T-cell (primary cell): ENCODE data around the gene MIXL1. TPM values are rescaled to one million over a fixed set of nuclear protein-coding genes. Genes with fewer than 3 reads are reported as not detected.
"Not testable (repeated sequence)": the region's sequence is repeated elsewhere in the genome, so short reads cannot be mapped to it uniquely, and the experiment has no call there.

Experiments
- ATAC-seq, 4 experiments: fragments of 200-7000 bp in 3 of 4; fragments of 150-1000 bp in 1 of 4; cut with Tn5 transposase; replicated peaks in 1 of 4; 1 replicate in 3 of 4; 2 replicates in 1 of 4; pipeline ENCODE4 v1.10.0; 2021; ENCODE audit warnings: moderate library complexity in 3 of 4, mild to moderate bottlenecking in 2 of 4, moderate number of reproducible peaks in 1 of 4
- CTCF ChIA-PET, 2 donors: fragments of 300-600 bp; sonication (Branson Sonifier 250); formaldehyde crosslinking; loops; one replicate each; lab custom pipeline; 2022; ENCODE audit warnings: antibody characterized with exemption in 2 of 2; lab: Charles Lee
- POLR2A ChIA-PET, 2 donors: fragments of 300-600 bp; sonication (Branson Sonifier 250); formaldehyde crosslinking; loops; one replicate each; lab custom pipeline; 2022; ENCODE audit warnings: antibody characterized with exemption in 2 of 2; lab: Charles Lee
- DNase-seq, 35 experiments: peaks; one replicate each; pipeline versions ENCODE4 v3.0.0 to v3.0.0-alpha.2; 2013 to 2023
- H3K27ac ChIP-seq: one replicate; pipeline ENCODE4 v1.5.1; 2013; ENCODE audit warnings: low read length
- H3K27me3 ChIP-seq, 2 experiments: replicated peaks in 1 of 2; 1 replicate in 1 of 2; 2 replicates in 1 of 2; pipeline versions ENCODE4 v1.6.1 to v1.7.0; 2013; ENCODE audit warnings: low read length in 1 of 2, mixed read lengths in 1 of 2; ENCODE audit not compliant: control insufficient read depth in 2 of 2, insufficient read depth in 2 of 2; ENCODE audit errors: extremely low read depth in 1 of 2
- H3K36me3 ChIP-seq, 2 donors: 1 replicate in 1 of 2; 2 replicates in 1 of 2; pipeline versions ENCODE4 v1.6.1 to v1.7.0; 2013; ENCODE audit warnings: low read length in 1 of 2; ENCODE audit not compliant: control insufficient read depth in 2 of 2, insufficient read depth in 1 of 2; ENCODE audit errors: extremely low read depth in 1 of 2
- H3K4me1 ChIP-seq, 2 experiments: 1 replicate in 1 of 2; 2 replicates in 1 of 2; pipeline versions ENCODE4 v1.6.1 to v1.7.0; 2013; ENCODE audit warnings: low read length in 2 of 2, mixed read lengths in 1 of 2; ENCODE audit not compliant: insufficient read depth in 2 of 2, control insufficient read depth in 1 of 2; ENCODE audit errors: extremely low read depth in 1 of 2
- H3K4me3 ChIP-seq, 2 donors: 1 replicate in 1 of 2; 2 replicates in 1 of 2; pipeline versions ENCODE4 v1.5.1 to v1.7.0; 2013; ENCODE audit warnings: mild to moderate bottlenecking in 2 of 2, low read length in 1 of 2, moderate library complexity in 1 of 2; ENCODE audit not compliant: control insufficient read depth in 1 of 2; ENCODE audit errors: extremely low read depth in 1 of 2
- H3K9me3 ChIP-seq: 2 replicates; pipeline ENCODE4 v1.7.0; 2013
- H3K27ac Mint-ChIP-seq, 2 donors: one replicate each; pipeline ENCODE4 v1.8.0; 2020 to 2021; ENCODE audit warnings: mild to moderate bottlenecking in 2 of 2, mixed read lengths in 2 of 2
- H3K27me3 Mint-ChIP-seq, 2 donors: one replicate each; pipeline ENCODE4 v1.8.0; 2021 to 2022; ENCODE audit warnings: mixed read lengths in 2 of 2
- H3K36me3 Mint-ChIP-seq: one replicate; pipeline ENCODE4 v1.8.0; 2021; ENCODE audit warnings: mixed read lengths
- H3K4me1 Mint-ChIP-seq, 3 donors: one replicate each; pipeline ENCODE4 v1.8.0; 2020 to 2022; ENCODE audit warnings: mixed read lengths in 3 of 3, mild to moderate bottlenecking in 1 of 3
- H3K4me3 Mint-ChIP-seq, 3 donors: one replicate each; pipeline ENCODE4 v1.8.0; 2020 to 2022; ENCODE audit warnings: mild to moderate bottlenecking in 3 of 3, mixed read lengths in 3 of 3, moderate library complexity in 3 of 3
- H3K9me3 Mint-ChIP-seq, 3 donors: one replicate each; pipeline ENCODE4 v1.8.0; 2020 to 2022; ENCODE audit warnings: mixed read lengths in 3 of 3
- WGBS: methylation state at CpG from one replicate; pipeline ENCODE4 v1.1.5; 2013; ENCODE audit warnings: missing lambda C conversion rate; ENCODE audit not compliant: insufficient coverage; 5-methylcytosine and 5-hydroxymethylcytosine counted together
- total RNA-seq, 35 experiments: library from RNA in 6 of 35; stranded (reverse) in 6 of 35; fragments of 120-200 nt in 1 of 35; gene quantifications; one replicate each; pipeline versions ENCODE4 v1.2.1 to v1.2.4 and lab custom pipeline; 2013 to 2026

The MIXL1 gene
- total RNA-seq, 5 donors from 2014 or later (not counting 1 experiment from before 2014, with no cell fraction given) = 0.63 TPM; not detected in 4

DNA sequence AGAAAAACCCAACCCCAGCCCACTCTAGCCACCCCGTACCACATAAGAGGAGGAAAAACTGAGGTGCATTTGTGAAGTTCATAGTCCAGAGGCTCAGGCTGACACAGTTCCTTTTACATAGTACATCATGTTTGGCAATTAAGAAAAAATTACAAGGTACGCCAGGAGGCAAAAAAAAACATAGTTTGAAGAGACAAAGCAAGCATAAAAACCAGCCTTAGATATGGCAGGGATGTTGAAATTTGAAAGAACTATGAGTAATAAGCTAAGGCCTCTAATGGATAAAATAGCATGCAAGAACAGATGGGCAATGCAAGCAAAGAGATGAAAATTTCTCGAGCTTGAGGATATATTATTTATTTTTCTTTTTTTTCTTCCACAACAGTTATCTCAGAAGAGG lies 31.9 kb downstream of the MIXL1 start:
- ChIA-PET CTCF (no interaction called here), POLR2A (no interaction called here)
- Histone ChIP-seq H3K36me3 (peaks cover 0 to 4% of the 10 kb centered on the region in 2 donors), H3K4me3 (no peak overlapping the region), H3K4me1 (no peaks in the 10 kb centered on the region), H3K9me3 (peaks cover 5% of the 10 kb centered on the region), H3K27ac (no peak overlapping the region), H3K27me3 (no peaks in the 10 kb centered on the region)
- no CpG with 5 or more reads among the region's 3 CpGs for WGBS
- no peak for DNase-seq
- H3K36me3 Mint-ChIP-seq = peaks cover 22% of the 10 kb centered on the region
- no peak overlapping the region for H3K27ac Mint-ChIP-seq
- peaks cover 0 to 11% (median 10%) of the 10 kb centered on the region in 3 donors for H3K9me3 Mint-ChIP-seq
- H3K27me3 Mint-ChIP-seq = no peaks in the 10 kb centered on the region
- no peaks in the 10 kb centered on the region for H3K4me1 Mint-ChIP-seq
- H3K4me3 Mint-ChIP-seq = no peak overlapping the region
- ATAC-seq = no peak

DNA sequence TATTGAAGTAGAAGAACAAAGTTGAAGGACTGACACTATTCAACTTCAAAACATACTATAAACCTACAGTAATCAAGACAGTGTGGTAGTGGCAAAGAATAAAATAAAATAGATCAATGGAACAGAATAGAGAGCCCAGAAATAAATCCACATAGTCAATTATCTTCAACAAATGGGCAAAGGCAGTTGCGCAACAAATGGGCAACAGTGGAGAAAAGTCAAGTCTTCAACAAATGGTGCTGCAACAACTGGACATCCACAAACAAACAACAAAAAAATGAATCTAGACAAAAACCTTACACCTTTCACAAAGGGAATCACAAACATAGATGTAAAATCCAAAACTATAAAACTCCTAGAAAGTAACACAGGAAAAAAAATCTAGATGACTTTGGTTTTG lies 38.4 kb downstream of the MIXL1 start:
- Mint-ChIP-seq H3K4me1 (no peaks in the 10 kb centered on the region), H3K4me3 (no peak overlapping the region), H3K36me3 (peaks cover 41% of the 10 kb centered on the region), H3K27ac (no peak overlapping the region), H3K9me3 (peaks cover 4 to 17% (median 17%) of the 10 kb centered on the region in 3 donors), H3K27me3 (no peaks in the 10 kb centered on the region)
- Histone ChIP-seq H3K27me3 (no peaks in the 10 kb centered on the region), H3K36me3 (peaks cover 0 to 4% of the 10 kb centered on the region in 2 donors), H3K27ac (no peak overlapping the region), H3K4me1 (no peaks in the 10 kb centered on the region), H3K9me3 (peaks cover 5% of the 10 kb centered on the region), H3K4me3 (no peak overlapping the region)
- DNase-seq = no peak
- ChIA-PET CTCF (no interaction called here), POLR2A (interaction anchor here in 1 of 2 donors (0.7 kb wide), 1 partner anchor 920 kb away, joined by 3 read pairs; no protein-coding TSS in a partner anchor)
- 100% methylated on average over 1 of the region's 1 CpG for WGBS
- ATAC-seq = no peak

DNA sequence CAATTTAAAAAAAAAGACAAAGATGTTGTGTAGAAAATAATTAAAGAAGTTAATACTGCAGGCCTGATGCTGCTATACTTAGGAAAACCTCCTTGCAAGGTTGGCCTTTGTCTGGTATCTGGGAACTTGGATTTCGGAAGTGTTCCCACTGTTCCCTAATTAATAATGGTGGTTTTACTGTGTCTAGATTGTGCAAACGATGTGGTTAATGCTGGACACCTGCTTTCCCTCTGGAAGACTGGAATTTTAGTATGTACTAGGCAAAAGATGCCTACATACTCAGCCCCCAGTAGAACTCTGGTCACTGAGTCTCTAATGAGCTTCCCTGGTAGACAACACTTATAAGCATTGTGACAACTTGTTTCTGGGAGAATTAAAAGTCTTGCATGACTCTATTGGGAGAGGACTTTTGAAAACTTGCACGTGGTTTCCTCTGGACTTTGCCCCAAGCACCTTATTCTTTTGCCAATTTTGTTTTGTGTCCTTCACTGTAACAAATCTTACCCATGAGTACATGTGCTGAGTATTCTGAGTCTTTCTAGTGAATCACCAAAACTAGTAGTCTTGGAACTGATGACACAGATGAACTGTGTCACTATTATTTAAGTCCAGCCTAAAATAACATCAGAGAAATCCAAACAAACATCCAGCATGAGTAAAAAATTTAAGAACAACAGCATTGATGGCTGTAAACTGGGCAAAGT lies 45.1 kb downstream of the MIXL1 start:
- Mint-ChIP-seq H3K4me3 (no peak overlapping the region), H3K9me3 (no peaks in the 10 kb centered on the region), H3K27me3 (no peaks in the 10 kb centered on the region), H3K4me1 (no peaks in the 10 kb centered on the region), H3K36me3 (peaks cover 13% of the 10 kb centered on the region), H3K27ac (no peak overlapping the region)
- H3K36me3 ChIP-seq = peaks cover 0 to 7% of the 10 kb centered on the region in 2 donors
- no peaks in the 10 kb centered on the region for H3K9me3 ChIP-seq
- H3K27me3 ChIP-seq = no peaks in the 10 kb centered on the region
- ChIA-PET CTCF (no interaction called here), POLR2A (no interaction called here)
- H3K27ac ChIP-seq = no peak overlapping the region
- H3K4me3 ChIP-seq = no peak overlapping the region
- DNase-seq = no peak
- ATAC-seq = no peak
- no peaks in the 10 kb centered on the region for H3K4me1 ChIP-seq
- 80% methylated on average over 1 of the region's 3 CpGs for WGBS

DNA sequence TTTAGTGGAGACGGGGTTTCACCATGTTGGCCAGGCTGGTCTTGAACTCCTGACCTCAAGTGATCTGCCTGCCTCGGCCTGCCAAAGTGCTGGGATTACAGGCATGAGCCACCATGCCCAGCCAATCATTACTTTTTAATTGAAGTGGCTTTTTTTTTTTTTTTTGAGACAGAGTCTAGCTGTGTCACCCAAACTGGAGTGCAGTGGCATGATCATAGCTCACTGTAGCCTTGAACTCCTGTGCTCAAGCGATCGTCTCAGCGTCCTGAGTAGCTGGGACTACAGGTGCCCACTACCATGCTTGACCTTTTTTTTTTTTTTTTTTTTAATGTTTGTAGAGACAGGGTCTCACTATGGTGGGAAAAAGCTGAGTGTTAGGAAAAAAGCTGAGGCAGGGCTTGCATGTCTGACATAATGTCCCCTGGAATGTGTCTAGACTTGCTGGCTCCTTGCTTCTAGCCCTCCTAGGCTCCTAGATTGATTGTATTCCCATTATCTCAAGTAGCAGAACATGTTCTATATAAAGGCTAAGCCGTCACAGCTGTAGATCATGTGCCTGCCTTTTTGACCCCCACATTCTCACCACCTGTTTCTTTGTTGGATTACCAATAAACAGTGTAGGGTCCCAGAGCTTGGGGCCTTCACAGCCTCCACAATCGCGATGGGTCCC lies 48.9 kb downstream of the MIXL1 start:
- H3K4me3 Mint-ChIP-seq, H3K27ac Mint-ChIP-seq, H3K9me3 Mint-ChIP-seq, DNase-seq, H3K27me3 ChIP-seq, H3K9me3 ChIP-seq, H3K36me3 ChIP-seq, CTCF ChIA-PET, H3K27ac ChIP-seq, H3K4me3 ChIP-seq, H3K4me1 Mint-ChIP-seq, ATAC-seq, H3K4me1 ChIP-seq, H3K27me3 Mint-ChIP-seq: not testable (repeated sequence)
- POLR2A ChIA-PET = interaction anchor here (0.6 kb wide), 4 partner anchors 10 to 570 kb away, joined by 3 to 6 read pairs (median 4); no protein-coding TSS in a partner anchor
- H3K36me3 Mint-ChIP-seq = peaks cover 13% of the 10 kb centered on the region
- 79% methylated on average over 5 of the region's 8 CpGs for WGBS

DNA sequence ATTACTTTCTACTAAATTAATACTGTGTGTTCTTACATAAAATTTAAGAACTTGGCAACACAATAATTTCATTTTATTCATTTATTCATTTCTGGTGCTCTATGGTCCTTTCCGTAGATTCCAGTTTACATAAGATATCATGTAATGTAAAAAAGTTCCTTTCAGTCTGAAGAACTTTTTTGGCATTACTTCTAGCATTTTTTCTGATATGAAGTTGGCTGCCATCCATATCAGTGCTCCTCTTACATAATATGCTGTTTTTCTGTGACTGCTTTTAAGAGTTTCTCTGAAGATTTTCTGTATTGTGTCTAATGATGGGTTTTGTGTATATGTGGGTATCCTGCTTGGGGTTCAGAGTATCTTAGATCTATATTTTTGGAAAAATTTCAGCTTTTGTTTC lies 50.7 kb downstream of the MIXL1 start:
- no CpG with 5 or more reads among the region's 1 CpG for WGBS
- Histone ChIP-seq H3K4me1 (no peaks in the 10 kb centered on the region), H3K4me3 (no peak overlapping the region), H3K27ac (no peak overlapping the region), H3K36me3 (no peaks in the 10 kb centered on the region), H3K9me3 (no peaks in the 10 kb centered on the region), H3K27me3 (no peaks in the 10 kb centered on the region)
- no peaks in the 10 kb centered on the region for H3K9me3 Mint-ChIP-seq
- no peak for DNase-seq
- no peak for ATAC-seq
- H3K36me3 Mint-ChIP-seq = peaks cover 7% of the 10 kb centered on the region
- ChIA-PET CTCF (no interaction called here), POLR2A (no interaction called here)
- no peaks in the 10 kb centered on the region for H3K4me1 Mint-ChIP-seq
- no peaks in the 10 kb centered on the region for H3K27me3 Mint-ChIP-seq
- H3K4me3 Mint-ChIP-seq = no peak overlapping the region
- H3K27ac Mint-ChIP-seq = no peak overlapping the region

DNA sequence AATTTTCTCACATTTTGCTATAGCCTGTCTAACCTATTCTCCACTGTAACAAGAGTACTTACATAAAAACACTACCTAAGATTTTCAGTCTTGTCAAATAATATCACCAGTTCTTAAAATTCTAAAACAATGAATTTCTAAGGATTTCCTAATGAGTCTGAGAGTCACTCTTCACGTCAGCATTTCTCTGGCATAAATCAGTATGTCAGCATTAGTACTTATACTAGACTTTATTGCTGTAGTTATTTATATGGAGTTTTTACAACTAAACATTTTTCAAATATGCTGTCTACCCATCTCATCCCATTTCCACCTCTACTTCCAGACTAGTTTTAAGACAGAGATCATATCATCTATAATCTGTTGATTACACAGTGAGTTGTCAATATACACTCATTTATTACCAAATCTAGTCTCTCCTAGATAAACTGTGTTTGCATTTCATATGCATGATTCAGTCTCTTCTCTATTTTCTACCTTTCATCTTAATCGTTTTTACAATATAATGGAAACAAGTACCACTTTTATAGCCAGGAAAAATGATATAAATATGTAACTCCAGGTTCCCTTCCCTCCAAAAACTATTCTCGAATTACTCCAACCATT lies 52.7 kb downstream of the MIXL1 start:
- Mint-ChIP-seq H3K4me1 (peaks cover 0 to 4% (median 0%) of the 10 kb centered on the region in 3 donors), H3K4me3 (no peak overlapping the region), H3K36me3 (peaks cover 16% of the 10 kb centered on the region), H3K27me3 (no peaks in the 10 kb centered on the region), H3K9me3 (no peaks in the 10 kb centered on the region), H3K27ac (no peak overlapping the region)
- no peaks in the 10 kb centered on the region for H3K9me3 ChIP-seq
- no peaks in the 10 kb centered on the region for H3K27me3 ChIP-seq
- no peaks in the 10 kb centered on the region for H3K4me1 ChIP-seq
- WGBS = no CpG with 5 or more reads among the region's 3 CpGs
- DNase-seq (no peak), ATAC-seq (no peak)
- CTCF ChIA-PET = no interaction called here
- H3K36me3 ChIP-seq = no peaks in the 10 kb centered on the region
- POLR2A ChIA-PET = interaction anchor here in 1 of 2 donors (0.6 kb wide), 1 partner anchor 17 kb away, joined by 4 read pairs; no protein-coding TSS in a partner anchor
- H3K27ac ChIP-seq = no peak overlapping the region
- H3K4me3 ChIP-seq = no peak overlapping the region
